ENCODE data around the gene METTL2A.
A peak's percentile ranks its signal among the peaks of the same experiment; 100 is the strongest.
"Not testable (repeated sequence)": the region's sequence is repeated elsewhere in the genome, so short reads cannot be mapped to it uniquely, and the experiment has no call there.

METTL2A gene

GRCh38 chr17:62456016-62456415, 32.3 kb downstream of the METTL2A start:
- H3K9me3 ChIP-seq (ENCODE audit: insufficient read depth, low read length): no peaks in the 10 kb centered on the region
- no peaks in the 10 kb centered on the region for H4K20me1 ChIP-seq (ENCODE audit: low read depth, low read length)
- H2AFZ ChIP-seq (ENCODE audit: low read depth, low read length, severe bottlenecking): no peak overlapping the region
- no peaks in the 10 kb centered on the region for H3K9me2 ChIP-seq (replicated peaks; ENCODE audit: insufficient read depth, low read length)
- no peak overlapping the region for H3K4me3 ChIP-seq (ENCODE audit: insufficient read depth, low read length, poor library complexity, severe bottlenecking)
- no peaks in the 10 kb centered on the region for H3K27me3 ChIP-seq (ENCODE audit: low read length)
- H3K4me2 ChIP-seq (ENCODE audit: low read depth, low read length, poor library complexity, severe bottlenecking): peak overlapping the region; percentile 57
- TF ChIP-seq EZH2phosphoT487 (conservative IDR thresholded peaks at IDR 0.05; ENCODE audit: low read length): no peak
- TF ChIP-seq, protein P1, sequence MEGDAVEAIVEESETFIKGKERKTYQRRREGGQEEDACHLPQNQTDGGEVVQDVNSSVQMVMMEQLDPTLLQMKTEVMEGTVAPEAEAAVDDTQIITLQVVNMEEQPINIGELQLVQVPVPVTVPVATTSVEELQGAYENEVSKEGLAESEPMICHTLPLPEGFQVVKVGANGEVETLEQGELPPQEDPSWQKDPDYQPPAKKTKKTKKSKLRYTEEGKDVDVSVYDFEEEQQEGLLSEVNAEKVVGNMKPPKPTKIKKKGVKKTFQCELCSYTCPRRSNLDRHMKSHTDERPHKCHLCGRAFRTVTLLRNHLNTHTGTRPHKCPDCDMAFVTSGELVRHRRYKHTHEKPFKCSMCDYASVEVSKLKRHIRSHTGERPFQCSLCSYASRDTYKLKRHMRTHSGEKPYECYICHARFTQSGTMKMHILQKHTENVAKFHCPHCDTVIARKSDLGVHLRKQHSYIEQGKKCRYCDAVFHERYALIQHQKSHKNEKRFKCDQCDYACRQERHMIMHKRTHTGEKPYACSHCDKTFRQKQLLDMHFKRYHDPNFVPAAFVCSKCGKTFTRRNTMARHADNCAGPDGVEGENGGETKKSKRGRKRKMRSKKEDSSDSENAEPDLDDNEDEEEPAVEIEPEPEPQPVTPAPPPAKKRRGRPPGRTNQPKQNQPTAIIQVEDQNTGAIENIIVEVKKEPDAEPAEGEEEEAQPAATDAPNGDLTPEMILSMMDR (IDR thresholded peaks at IDR 0.05; ENCODE audit: insufficient read depth, low read length, poor library complexity, severe bottlenecking): no peak
- H3K27ac ChIP-seq (ENCODE audit: low read depth, low read length): peak overlapping the region; percentile 95
- H3K79me2 ChIP-seq (ENCODE audit: insufficient read depth, low read length): no peaks in the 10 kb centered on the region
- peak overlapping the region; percentile 58 for H3K9ac ChIP-seq (ENCODE audit: low read length)
- H3F3A ChIP-seq (ENCODE audit: insufficient read depth): peaks cover 64% of the 10 kb centered on the region
- no peaks in the 10 kb centered on the region for H3K36me3 ChIP-seq (ENCODE audit: low read length)

DNA sequence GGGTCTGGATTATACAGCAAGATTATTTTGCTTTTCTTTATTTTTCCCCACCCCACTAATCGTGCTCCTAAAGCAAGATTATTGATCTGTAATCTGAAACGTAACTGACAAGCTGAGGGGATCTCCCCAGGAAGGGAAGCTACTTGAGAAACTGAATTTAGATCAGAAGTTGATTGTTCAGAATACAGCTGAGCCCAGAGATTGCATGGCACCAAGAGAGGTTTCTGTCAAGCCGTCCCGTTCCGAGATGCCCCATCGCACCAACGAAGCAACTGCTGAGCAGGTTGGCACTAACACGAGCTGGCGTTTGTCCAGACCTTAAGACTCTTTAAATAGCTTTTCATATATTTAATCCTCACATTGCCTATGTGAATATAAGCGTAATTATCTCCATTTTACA, 34.8 kb downstream of the METTL2A start:
- H3K9me3 ChIP-seq (ENCODE audit: insufficient read depth, low read length); H4K20me1 ChIP-seq (ENCODE audit: low read depth, low read length); H3K4me3 ChIP-seq (ENCODE audit: insufficient read depth, low read length, poor library complexity, severe bottlenecking); H3K9me2 ChIP-seq (replicated peaks; ENCODE audit: insufficient read depth, low read length); H3K27me3 ChIP-seq (ENCODE audit: low read length); H3K36me3 ChIP-seq (ENCODE audit: low read length); H3K79me2 ChIP-seq (ENCODE audit: insufficient read depth, low read length): not testable (repeated sequence)
- peaks cover 52% of the 10 kb centered on the region for H3F3A ChIP-seq (ENCODE audit: insufficient read depth)
- H3K4me2 ChIP-seq (ENCODE audit: low read depth, low read length, poor library complexity, severe bottlenecking): peak overlapping the region; percentile 52
- H2AFZ ChIP-seq (ENCODE audit: low read depth, low read length, severe bottlenecking): peak overlapping the region; percentile 36
- H3K9ac ChIP-seq (ENCODE audit: low read length): peak overlapping the region; percentile 47
- H3K27ac ChIP-seq (ENCODE audit: low read depth, low read length): peak overlapping the region; percentile 95

- H3K9me2 ChIP-seq (replicated peaks; ENCODE audit: insufficient read depth, low read length); H3K4me2 ChIP-seq (ENCODE audit: low read depth, low read length, poor library complexity, severe bottlenecking); H3F3A ChIP-seq (ENCODE audit: insufficient read depth); H3K79me2 ChIP-seq (ENCODE audit: insufficient read depth, low read length); H2AFZ ChIP-seq (ENCODE audit: low read depth, low read length, severe bottlenecking); H3K36me3 ChIP-seq (ENCODE audit: low read length); H3K27me3 ChIP-seq (ENCODE audit: low read length); H3K9me3 ChIP-seq (ENCODE audit: insufficient read depth, low read length); H4K20me1 ChIP-seq (ENCODE audit: low read depth, low read length); H3K4me3 ChIP-seq (ENCODE audit: insufficient read depth, low read length, poor library complexity, severe bottlenecking); H3K9ac ChIP-seq (ENCODE audit: low read length); H3K27ac ChIP-seq (ENCODE audit: low read depth, low read length): not testable (repeated sequence)
Observed at GRCh38 chr17:62464422-62464821, 40.7 kb downstream of the METTL2A start.

DNA sequence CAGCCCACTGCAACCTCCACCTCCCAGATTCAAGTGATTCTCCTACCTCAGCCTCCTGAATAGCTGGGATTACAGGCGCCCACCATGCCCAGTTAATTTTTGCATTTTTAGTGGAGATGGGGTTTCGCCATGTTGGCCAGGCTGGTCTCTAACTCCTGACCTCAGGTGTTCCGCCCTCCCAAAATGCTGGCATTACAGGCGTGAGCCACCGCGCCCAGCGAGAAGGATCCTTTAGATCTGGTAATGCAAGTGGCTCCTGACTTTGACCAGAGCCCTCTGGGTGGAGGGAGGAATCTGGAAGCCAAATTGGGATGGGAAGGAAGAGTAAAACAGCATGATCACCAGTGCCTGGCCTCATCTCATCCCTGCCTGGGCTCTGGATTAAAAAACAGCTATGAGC, 41.6 kb downstream of the METTL2A start:
- not testable (repeated sequence) for H3K27ac ChIP-seq (ENCODE audit: low read depth, low read length); H2AFZ ChIP-seq (ENCODE audit: low read depth, low read length, severe bottlenecking); H3K9ac ChIP-seq (ENCODE audit: low read length); H3K27me3 ChIP-seq (ENCODE audit: low read length); H3F3A ChIP-seq (ENCODE audit: insufficient read depth); H4K20me1 ChIP-seq (ENCODE audit: low read depth, low read length); H3K4me3 ChIP-seq (ENCODE audit: insufficient read depth, low read length, poor library complexity, severe bottlenecking); H3K9me2 ChIP-seq (replicated peaks; ENCODE audit: insufficient read depth, low read length); H3K79me2 ChIP-seq (ENCODE audit: insufficient read depth, low read length); H3K9me3 ChIP-seq (ENCODE audit: insufficient read depth, low read length); H3K4me2 ChIP-seq (ENCODE audit: low read depth, low read length, poor library complexity, severe bottlenecking); H3K36me3 ChIP-seq (ENCODE audit: low read length)

DNA sequence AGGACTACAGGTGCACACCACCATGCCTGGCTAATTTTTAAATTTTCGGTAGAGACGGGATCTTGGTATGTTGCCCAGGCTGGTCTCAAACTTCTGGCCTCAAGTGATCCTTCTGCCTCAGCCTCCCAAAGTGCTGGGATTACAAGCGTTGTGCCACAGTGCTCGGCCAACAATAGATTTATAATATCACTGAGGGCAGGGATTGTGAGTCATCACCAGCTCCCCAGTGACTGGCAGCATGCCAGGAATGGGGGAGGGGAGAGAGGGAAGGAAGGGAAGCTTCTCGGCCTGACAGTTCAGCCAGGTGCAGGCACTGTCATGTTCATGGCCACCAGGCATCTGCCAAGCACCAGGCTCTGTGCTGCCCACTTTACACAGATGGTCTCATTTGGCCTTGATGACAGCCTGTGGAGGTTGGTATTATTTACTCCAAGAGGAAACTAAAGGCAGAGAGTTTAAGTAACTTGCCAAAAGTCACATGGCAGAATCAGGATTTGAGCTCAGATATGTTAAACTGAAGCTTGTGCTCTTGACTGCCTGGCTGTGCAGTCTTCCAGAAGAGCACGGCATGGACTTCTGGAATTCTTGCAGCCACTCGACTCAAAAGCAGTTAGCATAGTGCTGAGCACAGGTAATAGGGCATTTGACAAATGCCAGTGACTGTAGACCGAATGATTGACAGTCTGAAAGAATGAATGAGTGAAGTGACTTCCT, 47.1 kb downstream of the METTL2A start:
- H4K20me1 ChIP-seq (ENCODE audit: low read depth, low read length); H3K4me3 ChIP-seq (ENCODE audit: insufficient read depth, low read length, poor library complexity, severe bottlenecking); H3F3A ChIP-seq (ENCODE audit: insufficient read depth); H2AFZ ChIP-seq (ENCODE audit: low read depth, low read length, severe bottlenecking); H3K36me3 ChIP-seq (ENCODE audit: low read length); H3K27me3 ChIP-seq (ENCODE audit: low read length); H3K9me3 ChIP-seq (ENCODE audit: insufficient read depth, low read length); H3K9me2 ChIP-seq (replicated peaks; ENCODE audit: insufficient read depth, low read length); H3K79me2 ChIP-seq (ENCODE audit: insufficient read depth, low read length): not testable (repeated sequence)
- H3K27ac ChIP-seq (ENCODE audit: low read depth, low read length): peak overlapping the region; percentile 61
- H3K9ac ChIP-seq (ENCODE audit: low read length): peak overlapping the region; percentile 29
- peak overlapping the region; percentile 26 for H3K4me2 ChIP-seq (ENCODE audit: low read depth, low read length, poor library complexity, severe bottlenecking)

DNA sequence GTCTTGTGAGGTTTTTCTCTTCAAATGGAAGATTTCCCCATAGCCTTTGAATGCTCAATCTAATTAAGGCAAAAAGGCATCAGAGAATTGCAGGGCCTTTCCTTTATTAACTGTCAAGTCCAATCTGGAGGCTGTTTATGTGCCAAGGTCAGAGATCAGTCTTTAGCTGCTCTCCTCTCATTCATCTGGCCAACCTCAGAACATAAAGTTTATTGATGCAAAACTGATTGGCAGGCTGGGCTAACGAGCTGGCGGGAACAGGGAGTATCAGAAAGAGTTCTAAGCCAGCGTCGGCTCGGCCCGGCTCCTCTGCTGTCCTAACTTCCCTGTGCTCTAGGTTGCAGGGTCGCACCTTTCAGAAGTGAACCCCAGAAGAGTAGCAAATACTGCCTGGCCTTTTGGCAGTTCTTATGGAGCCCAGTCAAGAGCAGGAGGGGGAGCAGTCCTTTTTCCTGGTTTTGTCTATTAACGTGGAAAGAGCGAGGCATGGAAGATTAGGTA, 47.7 kb downstream of the METTL2A start:
- H3K79me2 ChIP-seq (ENCODE audit: insufficient read depth, low read length); H4K20me1 ChIP-seq (ENCODE audit: low read depth, low read length); H3F3A ChIP-seq (ENCODE audit: insufficient read depth); H3K9me2 ChIP-seq (replicated peaks; ENCODE audit: insufficient read depth, low read length); H2AFZ ChIP-seq (ENCODE audit: low read depth, low read length, severe bottlenecking); H3K36me3 ChIP-seq (ENCODE audit: low read length); H3K4me3 ChIP-seq (ENCODE audit: insufficient read depth, low read length, poor library complexity, severe bottlenecking); H3K9me3 ChIP-seq (ENCODE audit: insufficient read depth, low read length); H3K27me3 ChIP-seq (ENCODE audit: low read length): not testable (repeated sequence)
- Histone ChIP-seq H3K4me2 (ENCODE audit: low read depth, low read length, poor library complexity, severe bottlenecking) (peak overlapping the region; percentile 26), H3K27ac (ENCODE audit: low read depth, low read length) (peak overlapping the region; percentile 61), H3K9ac (ENCODE audit: low read length) (peak overlapping the region; percentile 29)

GRCh38 chr17:62473030-62473982, 49.6 kb downstream of the METTL2A start:
- H3K27me3 ChIP-seq (ENCODE audit: low read length); H3F3A ChIP-seq (ENCODE audit: insufficient read depth); H3K9me2 ChIP-seq (replicated peaks; ENCODE audit: insufficient read depth, low read length); H3K9ac ChIP-seq (ENCODE audit: low read length); H3K4me2 ChIP-seq (ENCODE audit: low read depth, low read length, poor library complexity, severe bottlenecking); H4K20me1 ChIP-seq (ENCODE audit: low read depth, low read length); H3K4me3 ChIP-seq (ENCODE audit: insufficient read depth, low read length, poor library complexity, severe bottlenecking); H3K36me3 ChIP-seq (ENCODE audit: low read length); H3K9me3 ChIP-seq (ENCODE audit: insufficient read depth, low read length); H2AFZ ChIP-seq (ENCODE audit: low read depth, low read length, severe bottlenecking): not testable (repeated sequence)
- H3K27ac ChIP-seq (ENCODE audit: low read depth, low read length): peak overlapping the region; percentile 11; the same call in 1 of the 2 replicates
- H3K79me2 ChIP-seq (ENCODE audit: insufficient read depth, low read length): peaks cover 17% of the 10 kb centered on the region

Measured in SU-DHL-6 (cell line).